GM21360 (cell line): Measurements from ENCODE around the gene FAM78B.

Source experiments
- ATAC-seq: cut with Tn5 transposase; IDR thresholded peaks from one replicate; pipeline ENCODE4 v1.9.1; 2021; ENCODE audit warnings: mild to moderate bottlenecking, moderate library complexity; ENCODE audit not compliant: unreplicated experiment

Gene FAM78B

DNA sequence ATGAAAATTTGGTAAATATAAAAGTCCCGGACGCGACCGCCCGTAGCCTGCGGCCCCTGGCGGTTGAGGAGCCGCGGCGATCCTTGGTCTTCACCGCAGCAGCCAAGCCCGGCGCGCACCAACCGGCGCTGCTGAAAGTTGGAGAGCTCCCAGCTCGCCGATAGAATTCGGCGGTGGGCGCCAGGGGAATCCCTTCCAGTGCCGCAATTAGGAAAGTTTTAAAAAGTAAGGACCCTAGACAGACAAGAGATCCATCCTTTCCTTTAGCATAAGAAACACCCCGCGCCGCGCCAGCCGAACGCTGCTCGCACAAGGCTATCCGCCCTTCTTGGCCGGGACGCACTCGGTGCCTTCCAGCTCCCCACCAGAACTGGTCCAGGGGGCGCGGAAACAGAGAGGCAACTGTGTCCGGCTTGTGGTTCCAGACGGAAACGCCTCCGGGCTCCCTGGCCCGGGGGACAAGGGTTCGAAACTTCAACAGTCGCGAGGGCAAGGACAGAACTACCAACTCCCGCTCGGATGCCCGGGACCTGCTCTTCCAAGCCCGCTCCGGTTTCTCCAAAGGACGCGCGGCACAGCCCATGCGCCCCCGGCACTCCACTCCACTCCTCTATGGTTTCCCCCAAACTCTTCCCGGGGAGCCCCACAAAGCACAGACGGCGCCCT lies 1.7 kb downstream of the FAM78B start:
- ATAC-seq = peak; percentile 33

DNA sequence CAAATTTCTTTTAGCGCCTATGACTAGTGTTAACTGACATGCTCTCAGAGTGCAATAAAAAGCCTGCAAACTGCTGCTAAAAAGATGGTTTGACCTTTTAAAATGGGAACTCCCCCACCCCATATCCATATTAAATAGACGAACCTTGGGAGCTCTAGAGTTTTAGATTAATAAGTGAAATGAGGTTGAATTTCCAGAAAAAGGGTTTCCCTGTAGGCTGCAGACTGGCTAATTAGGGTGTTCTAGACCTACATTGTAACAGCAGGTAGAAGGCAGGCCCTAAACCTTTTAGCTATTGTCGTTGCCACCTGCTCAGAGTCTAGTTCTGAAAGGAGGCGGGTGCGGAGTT lies 2.2 kb downstream of the FAM78B start:
- no peak for ATAC-seq

DNA sequence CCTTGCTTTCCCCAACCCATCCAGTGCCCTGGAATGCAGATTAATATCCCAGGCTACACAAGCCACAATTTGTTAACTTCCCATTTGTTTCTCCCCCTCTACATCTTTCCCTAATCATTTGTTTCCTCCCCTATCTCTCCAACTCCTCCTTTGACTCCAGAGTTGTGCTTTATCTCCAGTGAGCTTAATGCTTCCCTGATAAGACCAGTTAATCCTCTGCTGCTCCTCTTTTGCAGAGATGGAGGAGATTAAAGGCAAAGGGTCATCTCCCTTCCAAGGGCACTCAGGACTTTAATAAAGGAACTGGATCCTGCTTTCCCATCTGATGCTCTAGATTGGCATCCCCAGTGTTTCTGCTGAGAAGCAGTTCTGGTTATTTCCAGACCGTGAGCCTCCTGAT lies 7.1 kb downstream of the FAM78B start:
- ATAC-seq = no peak

- no peak for ATAC-seq
Observed at GRCh38 chr1:166156674-166157073, 10.1 kb downstream of the FAM78B start.

DNA sequence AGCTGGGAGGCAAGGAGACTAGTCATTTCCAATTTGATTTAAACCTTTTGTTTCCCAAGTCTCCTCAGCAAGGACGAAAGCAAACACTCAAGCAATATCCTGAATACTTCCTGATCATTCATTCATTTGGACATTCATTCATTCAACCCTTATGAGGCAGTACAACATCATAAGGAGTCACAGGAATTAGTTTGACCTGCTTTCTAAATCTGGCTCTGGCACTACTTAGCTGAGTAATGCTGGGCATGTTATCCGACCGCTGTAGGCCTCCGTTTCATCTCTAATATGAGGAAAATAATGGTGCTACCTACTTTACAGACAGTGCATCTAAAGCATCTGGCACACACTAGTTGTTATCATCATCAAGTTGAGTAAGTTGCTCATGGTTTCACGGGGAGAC lies 11.7 kb downstream of the FAM78B start:
- ATAC-seq = no peak

- ATAC-seq = no peak
Observed at GRCh38 chr1:166153525-166154314, 13.1 kb downstream of the FAM78B start.

GRCh38 chr1:166152978-166153377 lies 13.8 kb downstream of the FAM78B start:
- ATAC-seq = no peak

GRCh38 chr1:166151804-166152203 lies 15.0 kb downstream of the FAM78B start:
- no peak for ATAC-seq

DNA sequence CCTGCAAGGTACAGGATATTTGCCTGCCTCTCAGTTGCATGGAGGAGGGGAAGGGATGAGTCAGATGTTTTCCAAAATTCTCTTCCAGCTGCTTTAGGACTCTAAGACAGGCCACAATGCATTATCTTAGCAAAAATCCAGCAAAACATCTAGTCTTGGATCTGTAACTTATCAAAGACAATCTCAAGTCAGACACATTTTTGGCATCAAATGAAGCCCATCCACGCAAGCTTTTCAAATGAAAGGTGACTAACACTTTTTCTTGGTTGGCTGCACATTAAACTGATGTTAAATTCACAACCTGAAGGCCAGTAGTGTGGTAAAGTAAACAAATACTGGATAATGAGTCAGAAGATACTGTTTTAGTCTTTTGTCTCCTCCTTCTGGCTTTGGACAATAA lies 21.3 kb downstream of the FAM78B start:
- ATAC-seq = no peak

DNA sequence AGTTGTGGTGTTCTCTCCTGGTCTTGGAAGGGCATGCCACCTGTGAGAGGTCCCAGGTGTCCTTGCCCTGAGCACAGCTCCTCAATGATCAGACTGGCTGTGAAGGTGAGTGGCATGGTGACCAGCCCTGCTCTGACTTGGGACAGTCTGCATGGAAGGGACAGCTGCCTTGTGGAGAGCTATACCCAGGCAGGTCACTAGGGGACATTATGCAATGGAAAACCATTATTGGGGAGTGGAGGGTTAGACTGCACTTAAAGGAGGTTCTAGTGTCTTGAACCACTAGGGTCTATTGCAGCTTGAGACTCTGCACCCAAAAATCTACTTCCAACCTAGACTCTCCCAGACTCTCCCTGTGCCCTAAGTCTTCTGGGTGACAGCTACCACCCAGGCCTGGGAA lies 24.8 kb downstream of the FAM78B start:
- no peak for ATAC-seq

GRCh38 chr1:166140251-166140650 lies 26.6 kb downstream of the FAM78B start:
- no peak for ATAC-seq

DNA sequence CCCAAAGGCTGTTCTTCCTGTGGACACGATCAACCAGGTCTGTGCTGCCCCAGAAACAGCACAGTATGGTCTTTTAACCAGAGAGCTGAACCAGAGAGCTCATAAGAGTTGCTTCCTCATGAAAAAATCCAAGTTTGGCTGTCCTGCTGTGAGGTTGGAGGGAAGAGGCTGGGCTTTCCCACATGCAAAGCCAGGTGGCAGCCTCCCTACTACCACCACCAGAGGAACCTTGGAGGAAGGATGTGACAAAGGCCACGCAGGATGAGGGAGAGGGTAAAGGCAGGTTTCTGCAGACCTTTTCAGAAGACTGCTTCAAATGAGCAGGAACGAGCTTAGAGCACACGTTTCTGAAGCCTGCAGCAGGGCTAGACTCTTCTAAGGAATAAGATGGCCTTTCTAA lies 27.1 kb downstream of the FAM78B start:
- no peak for ATAC-seq

GRCh38 chr1:166136699-166137401 lies 30.0 kb downstream of the FAM78B start:
- no peak for ATAC-seq

DNA sequence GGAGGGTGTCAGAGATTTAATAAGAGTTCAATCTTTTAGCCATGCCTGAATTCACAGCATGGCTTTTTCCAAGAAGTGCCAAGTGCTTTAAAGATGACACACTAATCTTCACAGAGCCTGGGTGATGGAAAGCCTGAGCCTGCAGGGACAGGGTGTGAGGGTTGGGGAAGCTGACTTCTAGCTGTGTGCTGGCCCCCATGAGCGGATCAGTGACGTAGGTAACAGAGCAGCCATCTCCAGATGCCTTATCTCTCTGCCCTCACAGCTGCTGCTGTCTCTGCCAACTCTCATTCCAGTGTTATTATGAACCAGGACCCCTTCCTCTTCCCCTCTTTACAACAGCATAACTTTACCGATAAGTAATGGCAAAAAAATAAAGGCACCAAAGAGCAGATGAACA lies 30.6 kb downstream of the FAM78B start:
- ATAC-seq = no peak

DNA sequence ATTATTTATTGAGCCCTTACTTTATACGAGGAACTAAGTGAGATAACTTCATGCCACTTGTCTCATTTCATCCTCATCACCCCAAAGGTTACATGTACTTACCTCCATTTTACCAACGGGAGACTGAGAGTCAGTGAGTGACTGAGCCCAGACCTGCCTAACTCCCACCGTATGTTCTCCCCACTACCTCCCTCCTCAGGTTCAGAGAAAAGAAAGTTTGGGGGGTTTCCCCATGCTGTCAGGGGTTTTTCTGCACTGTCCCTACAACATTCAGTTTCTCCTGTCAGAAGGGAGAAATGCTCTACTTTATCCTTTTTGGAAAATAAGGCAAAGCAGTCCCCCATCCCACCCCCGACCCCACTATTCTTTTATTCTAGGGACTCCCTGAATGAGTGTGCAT lies 32.9 kb downstream of the FAM78B start:
- peak; percentile 69 for ATAC-seq

GRCh38 chr1:166133276-166133841 lies 33.4 kb downstream of the FAM78B start:
- ATAC-seq = no peak

DNA sequence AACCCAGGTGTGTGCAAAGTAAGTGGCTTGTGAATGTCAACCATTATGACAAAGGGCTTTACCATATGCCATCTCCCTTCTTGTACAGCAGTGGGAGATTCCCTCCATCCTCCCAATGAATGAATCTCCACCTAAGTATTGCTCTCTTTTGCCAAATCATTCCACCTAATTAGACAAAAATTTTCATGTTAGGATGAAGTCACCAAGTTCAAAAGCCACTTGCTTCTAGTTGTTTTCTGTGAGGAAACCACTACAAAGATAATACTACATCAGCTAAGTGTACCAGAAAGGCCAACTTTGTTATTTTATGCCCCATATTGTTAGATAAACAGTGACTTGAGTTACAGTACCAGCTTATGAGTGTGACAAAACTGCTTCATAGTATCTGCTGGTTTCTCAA lies 34.3 kb downstream of the FAM78B start:
- no peak for ATAC-seq

- no peak for ATAC-seq
Observed at GRCh38 chr1:166129006-166129405, 37.8 kb downstream of the FAM78B start.

DNA sequence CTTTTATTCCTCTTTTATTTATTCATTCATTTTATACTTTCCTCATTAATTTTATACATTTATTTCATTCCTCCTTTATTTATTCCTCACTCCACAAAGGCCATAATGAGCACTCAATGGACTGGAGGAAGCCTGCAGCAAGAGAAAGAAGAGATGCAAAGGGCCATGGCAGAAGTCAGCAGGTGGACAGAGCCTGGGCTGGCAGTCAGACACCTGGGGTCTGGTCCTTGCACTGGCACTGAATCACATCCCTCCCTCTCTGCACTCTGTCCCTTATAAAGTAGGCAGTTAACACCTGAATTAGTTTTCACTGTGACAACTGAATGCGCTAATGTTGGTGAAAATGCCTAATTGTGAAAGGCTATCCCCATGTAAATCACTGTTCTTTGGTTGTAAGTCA lies 38.6 kb downstream of the FAM78B start:
- ATAC-seq = no peak

- no peak for ATAC-seq
Observed at GRCh38 chr1:166127003-166127402, 39.8 kb downstream of the FAM78B start.

GRCh38 chr1:166122873-166123466 lies 43.8 kb downstream of the FAM78B start:
- no peak for ATAC-seq
